ENCODE measurements around the gene RAMAC.
"Not testable (repeated sequence)": the region's sequence is repeated elsewhere in the genome, so short reads cannot be mapped to it uniquely, and the experiment has no call there.

The RAMAC gene

DNA sequence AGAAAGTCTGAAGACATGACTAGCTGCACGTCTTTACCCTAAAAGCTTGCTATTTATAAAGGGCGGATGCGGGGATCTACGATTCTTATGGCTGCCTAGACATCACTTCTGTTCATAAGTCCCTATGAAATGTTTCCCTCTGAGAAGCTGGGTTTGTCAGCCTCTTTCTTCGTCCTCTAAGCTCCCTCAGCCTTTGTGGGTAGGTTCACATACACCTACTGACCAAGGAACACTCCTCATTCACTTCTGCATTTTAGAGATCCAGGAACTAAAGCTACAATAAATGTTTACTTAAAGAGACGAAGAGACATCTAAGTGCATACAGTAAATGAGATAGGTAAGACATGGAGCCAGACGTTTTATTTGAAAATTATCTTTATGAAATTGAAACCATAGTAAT, 16.7 kb upstream of the RAMAC start:
- no peak for DNase-seq

DNA sequence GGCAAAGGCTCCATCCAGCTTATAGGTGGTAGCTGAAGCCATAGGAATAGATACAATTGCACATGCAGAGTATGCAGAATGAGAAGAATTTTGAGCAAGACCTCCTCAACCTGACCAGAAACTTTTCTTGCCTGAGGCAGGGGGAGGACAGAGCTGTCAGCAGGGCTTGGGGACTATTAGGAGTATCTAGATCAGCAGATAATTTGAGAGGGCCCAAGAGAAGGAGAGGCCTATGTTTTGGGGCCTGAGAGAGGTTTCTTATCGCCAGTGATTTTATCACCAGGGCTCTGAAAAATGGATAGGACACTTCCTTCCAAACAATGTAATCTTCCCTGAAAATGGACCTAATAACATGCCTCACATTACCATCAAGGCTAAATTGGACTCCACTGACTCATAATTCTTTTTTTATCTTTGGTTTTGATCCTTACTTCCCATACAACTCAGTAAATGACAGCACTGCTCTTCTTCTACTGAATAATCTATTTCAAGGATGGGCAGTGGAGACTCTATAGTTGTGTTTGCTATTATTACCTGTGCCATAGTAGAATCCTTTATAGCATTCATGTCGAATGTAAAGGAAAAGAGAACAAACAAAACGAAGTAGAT, 15.8 kb upstream of the RAMAC start:
- peak; percentile 61 for DNase-seq

DNA sequence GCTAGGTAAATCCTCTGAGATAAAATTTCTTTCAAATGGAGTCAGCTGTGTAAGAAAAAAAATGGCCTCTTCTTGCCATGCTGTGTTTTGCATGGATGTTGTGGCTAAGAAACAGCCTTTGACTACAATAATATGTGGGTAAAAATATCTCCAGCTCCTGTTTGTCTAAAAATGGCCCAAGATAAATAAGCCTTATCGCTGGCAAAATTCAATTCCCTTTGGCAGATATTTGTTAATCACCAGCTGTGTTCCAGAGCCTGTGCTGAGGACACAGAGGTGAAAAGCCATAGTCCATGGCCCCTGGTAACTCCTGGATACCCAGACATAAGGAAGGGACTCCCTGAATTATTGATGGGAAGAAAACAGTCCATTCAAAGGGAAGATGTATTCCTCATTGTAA, 15.3 kb upstream of the RAMAC start:
- no peak for DNase-seq

DNA sequence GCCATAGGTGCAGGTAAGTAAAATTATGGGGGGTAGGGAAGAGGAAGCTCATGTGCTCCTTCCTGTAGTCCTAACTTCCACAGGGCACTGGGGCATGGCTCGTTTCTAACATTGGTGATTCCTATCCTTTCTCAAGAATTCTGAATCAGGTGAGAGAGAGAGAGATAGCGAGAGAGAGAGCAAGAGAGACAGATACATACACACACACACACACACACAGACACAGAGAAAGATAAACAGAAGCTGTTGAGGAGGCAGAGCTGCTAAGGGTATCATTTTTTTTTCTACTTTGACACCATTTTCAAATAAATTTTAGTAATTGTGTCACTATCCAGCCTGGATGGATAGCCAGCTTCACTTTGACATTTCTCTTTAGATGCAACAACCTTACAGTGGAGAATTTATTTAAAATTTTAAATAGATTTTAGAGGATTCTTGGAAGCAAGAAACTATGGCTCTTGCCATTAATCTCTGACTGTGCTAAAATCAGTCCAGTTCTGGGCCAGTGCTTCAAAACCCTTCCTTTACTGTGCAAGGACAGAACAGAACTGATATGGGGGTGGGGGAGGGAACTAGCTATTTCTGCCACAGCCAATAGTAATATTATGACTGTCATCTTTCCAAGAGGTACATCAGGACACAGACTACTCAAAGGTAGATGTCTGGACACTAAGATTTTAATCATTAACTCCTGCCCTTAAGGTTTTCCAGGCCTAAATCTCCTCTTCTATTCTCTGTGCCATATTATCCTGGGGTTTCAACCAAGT, 14.6 kb upstream of the RAMAC start:
- DNase-seq: no peak

DNA sequence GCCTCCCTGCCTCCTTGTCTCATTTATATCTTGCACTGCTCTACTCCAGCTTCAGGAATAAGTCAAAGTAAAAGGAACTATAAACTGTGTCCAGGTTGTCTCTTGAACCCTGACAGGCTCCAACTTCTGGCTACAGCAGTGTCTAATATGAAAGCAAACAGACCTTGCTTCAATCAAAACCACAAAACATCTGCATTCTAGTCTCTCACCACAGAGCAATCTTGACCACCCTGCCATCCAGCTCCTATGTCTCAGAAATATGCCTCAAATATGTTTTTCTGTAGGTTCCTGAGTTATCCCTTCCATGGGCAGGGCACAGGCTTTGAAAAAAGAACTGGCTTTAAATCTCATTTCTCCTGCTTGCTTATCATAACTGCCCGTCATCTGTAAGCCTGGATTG, 13.0 kb upstream of the RAMAC start:
- no peak for DNase-seq

DNA sequence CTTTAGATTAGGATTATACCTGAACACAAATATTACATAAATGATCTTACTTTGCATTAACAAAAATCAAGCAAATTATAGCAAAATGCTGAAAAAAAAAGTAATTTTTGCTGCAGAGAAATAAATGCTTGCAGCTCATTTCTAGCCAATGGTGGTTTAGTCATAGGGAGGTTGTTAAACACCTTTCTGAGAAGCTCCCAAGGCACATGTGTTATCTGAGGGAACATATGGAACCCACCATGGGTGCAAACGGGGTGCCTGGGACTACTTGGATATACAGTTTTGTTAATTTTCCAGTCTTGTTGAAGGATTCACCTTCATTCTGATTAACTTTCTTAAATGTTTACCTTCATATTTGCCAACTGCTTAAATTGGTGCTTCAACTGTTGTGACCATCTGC, 8.9 kb upstream of the RAMAC start:
- no peak for DNase-seq

DNA sequence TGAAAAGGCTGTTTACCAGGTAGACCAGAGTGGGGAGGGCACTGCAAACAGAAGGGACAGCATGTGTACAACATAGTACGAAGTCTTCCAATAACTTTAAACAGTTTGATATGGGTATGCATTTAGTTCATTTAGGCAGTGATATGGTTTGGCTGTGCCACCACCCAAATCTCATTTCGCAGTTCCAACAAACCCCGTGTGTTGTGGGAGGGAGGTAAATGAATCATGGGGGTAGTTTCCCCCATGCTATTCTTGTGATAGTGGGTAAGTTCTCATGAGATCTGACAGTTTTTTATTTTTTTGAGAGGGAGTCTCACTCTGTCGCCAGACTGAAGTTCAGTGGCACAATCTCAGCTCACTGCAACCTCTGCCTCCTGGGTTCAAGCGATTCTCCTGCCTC, 7.6 kb upstream of the RAMAC start:
- no peak for DNase-seq

DNA sequence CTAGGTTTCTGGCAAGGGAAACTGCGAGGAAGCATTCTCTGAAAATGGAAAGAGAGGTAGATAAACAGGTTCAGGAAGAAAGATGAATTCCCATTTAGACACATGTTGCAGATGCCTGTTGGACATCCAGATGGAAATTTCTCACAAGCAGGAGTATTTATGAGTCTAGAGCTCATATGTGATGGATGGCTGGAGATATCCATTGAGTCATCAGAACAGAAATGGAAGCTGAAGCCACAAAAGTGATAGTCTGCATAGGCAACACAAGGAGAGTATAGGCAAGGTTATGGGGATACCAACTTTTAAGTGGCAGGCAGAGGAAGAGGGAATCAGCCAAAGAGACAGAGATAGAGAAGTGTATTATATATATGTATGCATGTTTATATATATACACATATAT, 6.3 kb upstream of the RAMAC start:
- DNase-seq: no peak

DNA sequence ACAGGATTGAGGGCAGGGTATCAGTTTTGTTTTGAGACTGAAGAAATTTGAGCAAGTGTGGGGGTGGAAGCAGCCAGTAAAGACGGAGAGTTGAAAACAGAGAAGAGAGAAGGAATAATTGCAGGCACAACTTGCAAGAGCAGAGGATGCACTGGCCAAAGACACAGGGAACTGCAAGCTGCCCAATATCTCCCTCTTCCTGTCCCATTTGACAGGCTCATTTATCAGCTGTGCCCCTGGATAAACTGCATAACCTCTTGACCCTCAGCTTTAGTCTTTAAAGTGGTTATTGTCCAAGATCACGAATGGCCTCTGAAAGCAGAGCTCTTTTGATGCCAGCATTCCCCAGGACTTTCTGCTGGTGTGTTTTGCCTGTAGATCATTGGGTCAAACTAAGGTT, 5.0 kb upstream of the RAMAC start:
- DNase-seq: no peak

DNA sequence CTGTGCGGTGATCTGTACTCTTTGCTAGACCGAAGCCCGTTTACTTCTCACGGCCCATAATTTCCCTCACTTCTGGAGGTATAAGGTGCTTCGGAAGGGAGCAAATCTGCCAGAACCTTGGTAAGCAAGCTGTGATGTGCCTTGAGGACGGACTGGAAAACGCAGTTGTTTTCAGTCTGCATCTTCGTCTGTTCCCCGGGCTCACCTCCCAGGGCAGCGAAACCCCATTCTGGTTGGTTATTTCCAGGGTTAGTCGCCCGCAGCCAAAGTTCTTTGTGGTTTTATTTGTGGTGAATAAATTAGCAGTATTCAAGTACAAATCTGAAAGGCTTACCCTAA, 401 bp downstream of the RAMAC start:
- no peak for DNase-seq

DNA sequence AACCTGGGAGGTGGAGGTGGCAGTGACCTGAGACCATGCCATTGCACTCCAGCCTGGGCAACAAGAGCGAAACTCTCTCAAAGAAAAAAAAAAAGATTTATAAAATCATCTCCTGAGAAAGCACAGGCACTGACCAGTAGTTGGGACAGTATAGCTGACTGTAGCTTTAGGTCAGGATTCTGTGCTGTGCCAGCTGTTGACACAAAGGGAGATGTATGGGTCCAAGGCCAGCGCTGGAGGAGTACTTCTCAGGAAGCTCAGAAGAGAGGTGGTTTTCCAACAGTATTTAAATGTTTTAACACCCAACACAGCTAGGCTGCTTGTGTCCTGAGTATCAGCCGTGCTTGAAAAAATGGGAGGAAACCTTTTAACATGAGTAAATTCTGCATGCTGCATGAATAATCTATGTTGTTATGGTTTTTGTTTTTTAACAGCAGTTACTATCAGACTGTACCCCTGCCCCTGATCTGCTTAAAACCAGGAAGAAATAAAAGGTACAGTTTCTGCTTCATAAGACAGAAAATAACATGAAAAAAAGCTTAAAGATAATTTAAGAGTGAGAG, 6.5 kb downstream of the RAMAC start:
- DNase-seq: no peak

DNA sequence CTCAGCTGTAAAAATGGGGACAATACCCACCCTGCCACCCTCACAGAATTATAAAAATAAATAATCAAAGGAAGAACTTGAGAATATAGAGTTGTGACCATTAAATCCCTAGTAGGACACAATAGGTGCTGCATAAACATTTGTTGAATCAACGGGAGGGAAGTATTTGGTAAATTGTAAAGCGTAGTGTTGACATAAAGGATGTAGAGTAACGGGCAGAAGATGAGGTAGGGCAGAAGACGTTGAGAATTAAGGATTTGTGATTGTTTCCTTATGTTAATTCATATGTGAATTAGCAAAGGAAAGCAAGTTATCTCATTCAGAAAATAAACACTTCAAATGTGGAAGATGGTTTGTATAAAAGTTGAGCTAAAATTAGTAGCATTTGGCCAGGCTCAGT, 7.1 kb downstream of the RAMAC start:
- no peak for DNase-seq

DNA sequence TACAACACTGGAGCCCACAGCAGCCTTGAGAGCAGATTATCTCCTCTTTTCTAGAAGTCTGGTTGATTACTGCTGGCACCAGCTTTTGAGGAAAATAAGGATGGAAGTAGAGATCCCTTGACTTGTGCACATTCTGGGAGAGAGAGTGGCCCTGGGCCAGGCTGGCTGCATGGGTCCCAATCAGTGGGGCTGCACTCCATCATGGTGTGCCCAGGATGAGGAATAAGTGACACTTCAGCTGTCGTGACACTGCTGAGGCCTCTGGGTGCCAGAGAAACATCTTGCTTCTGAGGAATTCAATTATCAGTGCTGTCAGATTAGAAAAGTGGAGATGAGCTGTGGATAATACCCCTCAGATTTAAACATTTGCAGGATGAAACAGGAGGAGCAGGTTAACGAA, 9.1 kb downstream of the RAMAC start:
- DNase-seq: no peak

DNA sequence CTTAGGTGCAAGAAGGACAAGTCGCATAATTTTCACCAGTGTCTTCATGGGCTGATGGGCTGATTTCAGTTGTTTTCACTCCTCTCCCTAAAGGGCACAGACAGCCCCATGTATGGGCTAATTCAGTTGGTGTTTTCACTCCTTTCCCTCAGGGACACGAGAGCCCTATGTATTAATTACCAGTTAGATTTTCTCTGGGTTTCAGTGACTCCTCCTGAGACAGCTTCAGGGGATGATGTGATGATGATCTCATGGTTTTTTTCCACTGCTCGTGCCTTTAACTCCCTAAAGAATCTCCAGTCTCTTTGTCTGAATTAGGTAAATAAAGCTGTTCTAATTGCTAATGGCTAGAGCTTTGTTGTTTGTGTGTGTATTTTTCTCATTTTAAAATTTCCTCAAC, 9.9 kb downstream of the RAMAC start:
- DNase-seq: no peak

DNA sequence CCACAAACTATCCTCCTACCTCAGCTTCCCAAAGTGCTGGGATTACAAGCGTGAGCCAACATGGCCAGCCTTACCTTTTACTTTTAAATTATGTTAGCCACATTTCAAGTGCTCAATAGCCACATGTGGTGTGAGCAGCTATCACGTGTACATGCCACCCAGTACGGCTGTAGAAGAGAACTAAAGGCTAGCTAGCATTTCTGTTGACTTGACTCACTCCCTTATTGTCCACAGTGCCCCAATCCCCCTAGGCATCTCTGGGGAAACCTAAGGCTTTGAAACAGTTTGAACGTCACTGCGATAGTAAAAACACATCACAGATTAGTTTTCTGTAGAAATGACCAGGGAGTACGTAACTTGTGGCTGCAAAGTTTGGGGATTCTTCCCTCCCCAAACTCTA, 13.4 kb downstream of the RAMAC start:
- no peak for DNase-seq

DNA sequence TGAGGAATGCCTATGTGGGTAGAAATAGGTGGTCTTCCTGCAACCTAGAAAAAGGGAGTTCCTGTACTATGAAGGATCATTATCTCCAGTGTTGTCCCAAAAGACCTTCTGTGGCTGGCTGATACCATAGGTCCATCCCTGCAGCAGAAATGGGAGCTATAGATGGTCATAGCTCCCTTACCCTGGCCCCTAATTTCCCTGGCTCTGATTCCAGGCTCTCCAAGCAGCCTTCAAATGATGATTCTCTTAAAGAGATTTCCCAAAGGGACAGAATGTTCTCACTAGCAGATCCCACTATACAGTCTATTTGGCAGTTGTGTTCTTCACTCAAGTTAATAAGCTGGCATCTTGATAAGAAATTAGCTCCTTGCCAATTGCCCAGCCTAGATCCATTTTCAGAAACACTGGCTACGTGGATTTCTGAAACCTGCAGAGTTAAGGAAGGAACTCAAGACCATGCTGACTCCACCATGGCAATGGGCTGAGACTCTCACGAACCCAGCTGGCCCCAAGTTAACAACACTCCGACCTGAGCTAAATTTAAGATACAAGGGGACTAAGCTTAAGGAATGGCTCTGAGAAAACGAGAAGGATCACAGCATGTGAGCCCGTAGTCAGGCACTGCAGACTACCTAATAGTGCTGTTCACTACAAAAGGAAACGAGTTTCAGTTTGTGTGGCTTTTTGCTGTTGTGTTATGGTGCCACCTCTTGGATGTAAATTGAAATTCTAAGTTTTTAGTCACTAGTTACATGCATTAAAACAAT, 14.1 kb downstream of the RAMAC start:
- DNase-seq: no peak

DNA sequence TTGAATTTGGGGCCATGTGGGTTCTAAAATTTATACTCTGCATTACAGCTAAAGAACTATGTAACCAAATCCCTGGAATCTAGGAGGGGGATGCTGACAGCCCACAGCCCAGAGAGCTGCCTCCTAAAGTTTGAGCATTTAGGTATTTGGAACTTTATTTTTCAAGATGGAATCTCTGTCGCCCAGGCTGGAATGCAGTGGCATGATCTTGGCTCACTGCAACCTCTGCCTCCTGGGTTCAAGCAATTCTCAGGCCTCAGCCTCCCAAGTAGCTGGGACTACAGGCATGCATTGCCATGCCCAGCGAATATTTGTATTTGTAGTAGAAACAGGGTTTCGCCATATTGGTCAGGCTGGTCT, 14.6 kb downstream of the RAMAC start:
- DNase-seq: not testable (repeated sequence)

DNA sequence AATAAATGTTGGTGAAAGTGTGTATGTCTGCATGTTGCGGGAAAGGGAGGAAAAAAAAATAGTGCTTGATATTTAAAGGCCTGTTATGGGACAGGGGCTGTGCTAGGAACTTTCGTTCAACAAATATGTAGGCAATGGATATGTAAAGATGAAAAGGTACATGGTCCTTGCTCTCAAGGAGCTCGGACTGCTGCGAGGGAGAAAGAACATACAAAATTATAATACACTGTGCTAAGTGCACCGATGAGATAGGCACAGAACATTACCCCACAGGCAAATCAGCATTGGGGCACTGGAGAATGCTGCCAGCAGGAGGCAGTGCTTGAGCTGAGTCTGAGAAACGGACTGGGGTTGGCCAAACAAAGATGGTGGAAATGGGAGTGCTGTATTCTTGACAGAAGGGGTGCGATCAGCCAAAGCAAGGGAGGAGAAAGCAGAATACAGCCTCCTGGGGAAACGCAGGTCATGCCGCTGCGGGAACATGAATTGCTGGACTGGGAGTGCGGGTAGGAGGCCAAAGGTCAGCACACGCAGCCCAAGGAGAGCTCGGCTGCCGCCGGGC, 24.8 kb downstream of the RAMAC start:
- DNase-seq: peak; percentile 78

DNA sequence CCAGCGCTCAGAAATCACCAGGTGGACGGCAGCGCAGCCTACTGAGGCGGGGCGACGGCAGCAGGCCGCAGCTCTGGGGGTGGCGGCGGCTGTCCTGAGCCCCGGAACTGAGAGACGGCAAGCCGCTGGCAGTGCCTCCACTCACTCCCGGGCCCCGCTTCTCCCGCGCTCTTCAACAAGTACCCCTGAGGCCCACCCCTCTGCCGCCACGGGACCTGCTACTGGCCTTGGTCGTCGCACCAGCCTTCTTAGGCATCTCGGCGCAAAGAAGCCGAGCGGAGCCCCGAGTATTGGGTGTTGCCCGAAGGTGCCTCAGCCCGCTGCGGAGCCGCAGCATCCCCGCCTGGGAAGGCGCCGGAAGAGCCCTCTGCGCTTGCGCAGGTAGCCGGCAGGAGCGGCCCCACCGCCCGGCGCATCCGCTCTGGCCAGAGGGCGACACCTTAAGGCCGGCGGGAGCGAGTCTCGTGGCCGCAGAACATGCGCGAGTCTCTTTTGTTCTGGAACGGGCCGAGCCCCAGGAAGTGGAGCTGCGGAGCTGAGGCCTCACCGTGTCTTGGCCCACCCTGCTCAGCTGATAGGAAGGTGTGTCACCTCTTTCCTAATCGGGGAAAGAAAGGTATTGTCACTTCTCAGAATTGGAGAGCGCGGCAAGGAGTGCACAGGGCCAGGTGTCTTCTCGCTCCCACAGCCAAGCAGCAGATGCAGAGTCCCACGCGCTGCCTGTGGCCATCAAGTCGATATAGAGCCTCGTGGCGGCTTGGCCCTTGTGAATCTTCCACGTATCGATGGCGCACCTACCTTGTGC, 25.5 kb downstream of the RAMAC start, which contains the start of gene C15orf40:
Gene C15orf40 (minus strand): TSS at position 369 of the 805 bp plus-strand sequence. CDS start 32 bp downstream, at position 337.
- peak; percentile 94 for DNase-seq

DNA sequence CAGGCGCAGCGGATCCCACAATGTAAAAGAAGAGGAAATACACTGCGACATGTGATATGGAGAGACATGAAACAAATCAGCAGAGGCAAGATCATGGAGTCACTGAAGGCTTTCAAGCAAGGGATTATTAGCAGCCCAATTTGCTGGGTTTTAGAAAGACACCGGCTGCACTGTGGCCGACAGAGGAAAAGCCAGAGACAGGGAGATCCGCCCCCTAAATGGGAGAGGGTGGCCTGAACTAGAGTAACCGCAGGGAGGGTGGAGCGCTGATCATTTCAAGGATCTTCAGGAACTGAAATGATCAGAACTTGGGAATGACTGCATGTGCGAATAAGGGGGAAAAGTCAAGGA, 26.0 kb downstream of the RAMAC start:
- DNase-seq: no peak

DNA sequence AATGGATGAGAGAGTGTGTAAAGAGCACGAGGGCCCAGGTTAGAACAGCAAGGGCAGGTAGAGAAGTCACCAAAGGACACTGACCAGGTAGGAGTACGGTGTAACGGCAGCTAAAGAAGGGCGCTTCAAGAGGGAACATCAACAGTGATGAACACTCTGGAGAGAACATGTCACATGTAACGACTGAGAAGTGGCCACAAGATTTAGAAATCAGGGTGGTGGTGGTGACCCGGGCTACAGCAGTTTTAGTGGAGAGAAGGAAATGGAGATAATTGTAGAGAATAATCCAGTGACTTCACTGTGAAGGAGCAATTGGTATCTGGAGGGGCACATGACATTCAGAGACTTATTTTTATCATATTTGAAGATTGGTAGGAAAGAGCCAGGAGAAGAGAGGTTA, 26.6 kb downstream of the RAMAC start:
- DNase-seq: no peak

DNA sequence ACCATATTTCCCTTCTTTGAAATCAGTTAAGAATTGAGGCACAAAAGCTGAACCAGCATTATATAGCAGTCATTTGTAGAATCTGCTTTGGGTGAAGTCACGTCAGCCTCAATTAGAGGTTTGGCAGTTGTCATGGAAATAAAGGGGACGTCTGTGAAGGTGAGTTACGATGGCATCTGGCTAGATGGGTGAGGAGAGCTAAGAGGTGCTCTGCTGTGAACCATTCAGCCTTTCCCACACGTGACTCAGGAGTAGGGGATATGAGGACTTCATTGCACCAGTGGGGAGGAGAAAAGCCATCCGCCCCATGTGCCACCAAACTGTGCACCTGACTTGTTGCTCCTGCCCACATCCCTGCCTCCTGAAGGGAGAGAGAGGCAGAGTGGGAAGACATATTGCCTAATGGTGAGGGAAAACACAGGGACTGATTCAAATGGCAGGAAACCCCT, 28.2 kb downstream of the RAMAC start:
- no peak for DNase-seq

DNA sequence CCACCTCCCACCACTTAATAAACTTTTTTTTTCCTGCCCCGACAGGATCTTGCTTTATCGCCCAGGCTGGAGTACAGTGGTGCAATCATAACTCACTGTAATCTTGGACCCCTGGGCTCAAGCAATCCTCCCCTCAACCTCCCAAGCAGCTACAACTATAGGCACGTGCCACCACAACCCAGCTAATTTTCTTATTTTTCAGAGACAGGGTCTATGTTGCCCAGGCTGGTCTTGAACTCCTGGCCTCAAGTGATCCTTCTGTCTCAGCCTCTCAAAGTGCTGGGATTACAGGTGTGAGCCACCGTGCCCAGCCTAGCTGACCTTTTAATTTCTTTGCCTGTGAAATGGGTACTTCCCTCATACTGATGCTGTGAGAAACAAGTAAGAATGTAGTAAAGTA, 29.4 kb downstream of the RAMAC start:
- DNase-seq: no peak

All from islet precursor cell (in vitro differentiated cells).